Islet of Langerhans (tissue), 1 donor: ENCODE results near the gene BCAN.

ENCODE experiments used
- FAIRE-seq: peaks from one replicate; lab custom pipeline; 2011; peaks lifted over from hg19 to GRCh38; lab: Jason Lieb, UNC

Gene BCAN

GRCh38 chr1:156644146-156644545, 2.2 kb downstream of the BCAN start:
- no peak for FAIRE-seq

GRCh38 chr1:156644640-156645039, 2.7 kb downstream of the BCAN start:
- no peak for FAIRE-seq

- FAIRE-seq: no peak
Measured at GRCh38 chr1:156645056-156645455, 3.1 kb downstream of the BCAN start.

- FAIRE-seq: no peak
Measured at GRCh38 chr1:156645666-156646065, 3.7 kb downstream of the BCAN start.

- FAIRE-seq: no peak
Measured at GRCh38 chr1:156646738-156647211, 4.9 kb downstream of the BCAN start.

- no peak for FAIRE-seq
Measured at GRCh38 chr1:156647351-156647750, 5.4 kb downstream of the BCAN start.

- FAIRE-seq: no peak
Measured at GRCh38 chr1:156648496-156648895, 6.6 kb downstream of the BCAN start.

GRCh38 chr1:156648951-156649350, 7.0 kb downstream of the BCAN start:
- no peak for FAIRE-seq

GRCh38 chr1:156652131-156652991, 10.4 kb downstream of the BCAN start:
- no peak for FAIRE-seq

- no peak for FAIRE-seq
Measured at GRCh38 chr1:156652992-156653355, 11.1 kb downstream of the BCAN start.

GRCh38 chr1:156654700-156655099, 12.8 kb downstream of the BCAN start:
- FAIRE-seq: no peak

GRCh38 chr1:156655151-156655903, 13.4 kb downstream of the BCAN start:
- FAIRE-seq: no peak

- no peak for FAIRE-seq
Measured at GRCh38 chr1:156655904-156656516, 14.1 kb downstream of the BCAN start.

- no peak for FAIRE-seq
Measured at GRCh38 chr1:156656806-156657740, 15.2 kb downstream of the BCAN start.

- no peak for FAIRE-seq
Measured at GRCh38 chr1:156657741-156658319, 15.9 kb downstream of the BCAN start.

GRCh38 chr1:156658496-156658895, 16.6 kb downstream of the BCAN start:
- FAIRE-seq: no peak

- FAIRE-seq: no peak
Measured at GRCh38 chr1:156658945-156659574, 17.1 kb downstream of the BCAN start.

GRCh38 chr1:156659661-156659987, 17.7 kb downstream of the BCAN start:
- FAIRE-seq: no peak

- no peak for FAIRE-seq
Measured at GRCh38 chr1:156659988-156660751, 18.3 kb downstream of the BCAN start.

- no peak for FAIRE-seq
Measured at GRCh38 chr1:156660752-156661112, 18.8 kb downstream of the BCAN start.
